HG02623 (cell line): ENCODE results near the gene LMNTD2.
A peak's percentile ranks its signal among the peaks of the same experiment; 100 is the strongest.
"Not testable (repeated sequence)": the region's sequence is repeated elsewhere in the genome, so short reads cannot be mapped to it uniquely, and the experiment has no call there.

ENCODE experiments used
- ATAC-seq: cut with Tn5 transposase; IDR thresholded peaks from one replicate; pipeline ENCODE4 v1.9.1; 2021; ENCODE audit warnings: moderate library complexity; ENCODE audit not compliant: unreplicated experiment

The LMNTD2 gene

GRCh38 chr11:516918-517685 lies 43.4 kb downstream of the LMNTD2 start:
- ATAC-seq, result not testable (repeated sequence)

GRCh38 chr11:516400-516799 lies 44.1 kb downstream of the LMNTD2 start:
- ATAC-seq, result no peak

GRCh38 chr11:515131-515530 lies 45.4 kb downstream of the LMNTD2 start:
- ATAC-seq, result no peak

- no peak for ATAC-seq
Measured at GRCh38 chr11:514606-515005, 45.9 kb downstream of the LMNTD2 start.

- ATAC-seq, result no peak
Measured at GRCh38 chr11:512761-513595, 47.6 kb downstream of the LMNTD2 start.

GRCh38 chr11:508956-509355 lies 51.6 kb downstream of the LMNTD2 start:
- ATAC-seq, result no peak

GRCh38 chr11:507727-508515 lies 52.6 kb downstream of the LMNTD2 start:
- ATAC-seq, result no peak

GRCh38 chr11:506995-507726 lies 53.4 kb downstream of the LMNTD2 start, which contains the start of gene RNH1:
RNH1 (minus strand) TSS chr11:507242; CDS start chr11:502162, 5,080 bp downstream.
- ATAC-seq, result peak; percentile 47

GRCh38 chr11:506238-506994 lies 54.1 kb downstream of the LMNTD2 start:
- ATAC-seq, result peak; percentile 62

- ATAC-seq, result no peak
Measured at GRCh38 chr11:504994-505344, 55.6 kb downstream of the LMNTD2 start.
